HepG2 (cell line): ENCODE results near the gene MPST. TPM values are rescaled to one million over a fixed set of nuclear protein-coding genes. Genes with fewer than 3 reads are reported as not detected.
A peak's percentile ranks its signal among the peaks of the same experiment; 100 is the strongest.

Source experiments
- AFF4 ChIP-seq: sonication (generic); formaldehyde crosslinking; IDR thresholded peaks from 2 replicates; pipeline ENCODE4 v1.4.0; 2020; ENCODE audit warnings: missing genetic modification reagents
- BRD4 ChIP-seq: sonication (generic); formaldehyde crosslinking; IDR thresholded peaks from 2 replicates; pipeline ENCODE4 v1.4.0; 2020; ENCODE audit warnings: missing genetic modification reagents
- CBFB ChIP-seq: sonication (generic); formaldehyde crosslinking; IDR thresholded peaks from 2 replicates; pipeline ENCODE4 v1.4.0; 2020; ENCODE audit warnings: missing genetic modification reagents
- DPF2 ChIP-seq: sonication (generic); formaldehyde crosslinking; IDR thresholded peaks from 2 replicates; pipeline ENCODE4 v1.4.0; 2020; ENCODE audit warnings: mild to moderate bottlenecking, low read depth, missing genetic modification reagents, borderline replicate concordance
- ELF3 ChIP-seq: IDR thresholded peaks from 2 replicates; pipeline ENCODE4 v1.6.1; 2016; ENCODE audit warnings: missing genetic modification reagents, missing compliant biosample characterization
- HHEX ChIP-seq: IDR thresholded peaks from 2 replicates; pipeline ENCODE4 v1.6.1; 2016; ENCODE audit warnings: control low read depth
- IKZF5 ChIP-seq: IDR thresholded peaks from 2 replicates; pipeline ENCODE4 v1.6.1; 2018; ENCODE audit warnings: missing genetic modification reagents, mild to moderate bottlenecking, missing compliant biosample characterization
- MEIS2 ChIP-seq: sonication (generic); formaldehyde crosslinking; IDR thresholded peaks from 2 replicates; pipeline ENCODE4 v1.9.0; 2021; ENCODE audit warnings: mild to moderate bottlenecking, missing genetic modification reagents
- MIER2 ChIP-seq: IDR thresholded peaks from 2 replicates; pipeline ENCODE4 v1.6.1; 2016; ENCODE audit warnings: missing biosample characterization, missing genetic modification reagents
- PATZ1 ChIP-seq: sonication (generic); formaldehyde crosslinking; IDR thresholded peaks from 2 replicates; pipeline ENCODE4 v1.4.0; 2020; ENCODE audit warnings: missing genetic modification reagents
- PBX3 ChIP-seq: sonication (generic); formaldehyde crosslinking; IDR thresholded peaks from 2 replicates; pipeline ENCODE4 v1.8.1; 2023; ENCODE audit warnings: missing genetic modification reagents, inconsistent platforms, borderline replicate concordance
- PRMT3 ChIP-seq: sonication (generic); formaldehyde crosslinking; IDR thresholded peaks from 2 replicates; pipeline ENCODE4 v1.8.1; 2022; ENCODE audit warnings: low read depth, mild to moderate bottlenecking, moderate library complexity, missing genetic modification reagents, borderline replicate concordance
- STAG1 ChIP-seq: sonication (generic); formaldehyde crosslinking; IDR thresholded peaks from 2 replicates; pipeline ENCODE4 v1.4.0; 2020; ENCODE audit warnings: missing genetic modification reagents
- ZBTB7A ChIP-seq: sonication (generic); formaldehyde crosslinking; IDR thresholded peaks from 2 replicates; pipeline ENCODE4 v1.8.0; 2022; ENCODE audit warnings: mild to moderate bottlenecking, missing genetic modification reagents
- ZFP82 ChIP-seq: sonication (generic); formaldehyde crosslinking; IDR thresholded peaks from 2 replicates; pipeline ENCODE4 v1.5.1; 2020; ENCODE audit warnings: mild to moderate bottlenecking, missing genetic modification reagents, borderline replicate concordance
- ZMYM3 ChIP-seq: sonication (generic); formaldehyde crosslinking; IDR thresholded peaks from 2 replicates; pipeline ENCODE4 v1.5.1; 2020; ENCODE audit warnings: mild to moderate bottlenecking, missing genetic modification reagents
- ZNF160 ChIP-seq: sonication (generic); formaldehyde crosslinking; IDR thresholded peaks from 2 replicates; pipeline ENCODE4 v1.8.0; 2022; ENCODE audit warnings: mild to moderate bottlenecking, inconsistent platforms, missing genetic modification reagents
- ZNF317 ChIP-seq: sonication (generic); formaldehyde crosslinking; IDR thresholded peaks from 2 replicates; pipeline ENCODE4 v1.5.0; 2020; ENCODE audit warnings: mild to moderate bottlenecking, missing genetic modification reagents
- ZNF326 ChIP-seq: sonication (generic); formaldehyde crosslinking; IDR thresholded peaks from 2 replicates; pipeline ENCODE4 v1.4.0; 2020; ENCODE audit warnings: missing genetic modification reagents, borderline replicate concordance
- ZNF614 ChIP-seq: IDR thresholded peaks from 2 replicates; pipeline ENCODE4 v1.6.1; 2018; ENCODE audit warnings: missing biosample characterization, missing genetic modification reagents, inconsistent platforms, borderline replicate concordance
- ZSCAN12 ChIP-seq: sonication (generic); formaldehyde crosslinking; IDR thresholded peaks from 2 replicates; pipeline ENCODE4 v1.9.0; 2021; ENCODE audit warnings: mild to moderate bottlenecking, missing genetic modification reagents
- polyA plus RNA-seq, 8 experiments: library from polyadenylated mRNA; depleted of rRNA in 3 of 8; stranded (reverse) in 7 of 8; unstranded in 1 of 8; fragments of >200 nt; fragmentation: Illumina TruSeq in 4 of 8; extraction: Trizol in 4 of 8; gene quantifications; 2 replicates each; pipeline versions ENCODE4 v1.2.1 to v1.2.3, GENCODE V29; 2011 to 2016; ENCODE audit warnings: low read depth in 4 of 8, missing spikeins in 1 of 8, mixed read lengths in 1 of 8; ENCODE audit not compliant: insufficient read depth in 1 of 8
- total RNA-seq, 5 experiments: library from RNA; depleted of rRNA; stranded (reverse); fragments of >200 nt; fragmentation: Illumina TruSeq; extraction: Trizol; gene quantifications; 2 replicates each; pipeline ENCODE4 v1.2.3, GENCODE V29; 2016; ENCODE audit warnings: low read depth in 1 of 5

Gene MPST
- total and polyA plus RNA-seq, 2 of the 13 experiments (the other 11 are each of a cell fraction or from before 2014, with no cell fraction given) = 133 to 141 TPM

GRCh38 chr22:37032535-37033460 lies 13.3 kb downstream of the MPST start (continued):
- TF ChIP-seq ZNF160 (CRISPR knock-in tag) = no peak
- peak; percentile 91 for TF ChIP-seq BRD4
- no peak for TF ChIP-seq PRMT3 (CRISPR knock-in tag)
- peak; percentile 100 for TF ChIP-seq ZMYM3
- peak; percentile 73 for TF ChIP-seq ZNF317 (CRISPR knock-in tag)
- peak; percentile 72; the same call in 1 of the 2 replicates for TF ChIP-seq ZNF326 (CRISPR knock-in tag)
- peak; percentile 89 for TF ChIP-seq MIER2 (CRISPR knock-in tag)
- TF ChIP-seq PBX3 (CRISPR knock-in tag) = no peak
- no peak for TF ChIP-seq STAG1 (CRISPR knock-in tag)
- peak; percentile 97 for TF ChIP-seq PATZ1 (CRISPR knock-in tag)
- TF ChIP-seq DPF2 (CRISPR knock-in tag) = peak; percentile 92
- no peak; the same call in 1 of the 2 replicates for TF ChIP-seq AFF4 (CRISPR knock-in tag)
- peak; percentile 98 for TF ChIP-seq ZNF614
- no peak for TF ChIP-seq MEIS2 (CRISPR knock-in tag)
- no peak for TF ChIP-seq ZSCAN12 (CRISPR knock-in tag)
- peak; percentile 71 for TF ChIP-seq ZFP82 (CRISPR knock-in tag)
- TF ChIP-seq ELF3 = peak; percentile 100
- peak; percentile 98 for TF ChIP-seq ZBTB7A (CRISPR knock-in tag)
- TF ChIP-seq HHEX (CRISPR knock-in tag) = peak; percentile 77; the same call in 1 of the 2 replicates
- peak; percentile 84 for TF ChIP-seq CBFB (CRISPR knock-in tag)
- TF ChIP-seq IKZF5 (CRISPR knock-in tag) = peak; percentile 89; the same call in 1 of the 2 replicates
